ENCODE measurements around the gene ITPKB.

Gene ITPKB

DNA sequence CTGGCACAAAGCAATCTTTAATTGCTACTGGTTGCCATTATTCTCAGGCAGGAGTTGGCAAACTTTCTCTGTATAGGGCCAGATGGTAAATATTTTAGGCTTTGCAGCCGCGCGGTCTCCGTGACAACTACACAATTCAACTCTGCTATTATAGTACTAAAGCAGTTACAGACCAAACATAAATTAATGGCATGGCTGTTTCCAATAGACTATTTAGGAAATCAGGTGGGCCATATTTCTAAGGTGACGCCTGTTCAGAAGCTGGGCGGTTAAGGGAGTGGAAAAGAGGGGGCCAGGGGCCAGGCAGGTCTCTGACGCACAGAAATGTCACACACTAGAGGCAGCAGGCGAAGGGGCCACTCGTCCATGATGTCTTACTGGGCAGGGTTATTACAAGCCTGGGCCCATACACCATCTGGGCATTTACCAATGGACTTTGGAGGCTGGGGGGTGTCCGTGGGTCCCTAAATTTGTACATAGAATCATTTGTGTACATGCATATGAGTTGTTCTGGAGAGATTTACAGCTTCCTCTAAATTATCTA, 110.4 kb downstream of the ITPKB start:
- TF ChIP-seq, protein P1, sequence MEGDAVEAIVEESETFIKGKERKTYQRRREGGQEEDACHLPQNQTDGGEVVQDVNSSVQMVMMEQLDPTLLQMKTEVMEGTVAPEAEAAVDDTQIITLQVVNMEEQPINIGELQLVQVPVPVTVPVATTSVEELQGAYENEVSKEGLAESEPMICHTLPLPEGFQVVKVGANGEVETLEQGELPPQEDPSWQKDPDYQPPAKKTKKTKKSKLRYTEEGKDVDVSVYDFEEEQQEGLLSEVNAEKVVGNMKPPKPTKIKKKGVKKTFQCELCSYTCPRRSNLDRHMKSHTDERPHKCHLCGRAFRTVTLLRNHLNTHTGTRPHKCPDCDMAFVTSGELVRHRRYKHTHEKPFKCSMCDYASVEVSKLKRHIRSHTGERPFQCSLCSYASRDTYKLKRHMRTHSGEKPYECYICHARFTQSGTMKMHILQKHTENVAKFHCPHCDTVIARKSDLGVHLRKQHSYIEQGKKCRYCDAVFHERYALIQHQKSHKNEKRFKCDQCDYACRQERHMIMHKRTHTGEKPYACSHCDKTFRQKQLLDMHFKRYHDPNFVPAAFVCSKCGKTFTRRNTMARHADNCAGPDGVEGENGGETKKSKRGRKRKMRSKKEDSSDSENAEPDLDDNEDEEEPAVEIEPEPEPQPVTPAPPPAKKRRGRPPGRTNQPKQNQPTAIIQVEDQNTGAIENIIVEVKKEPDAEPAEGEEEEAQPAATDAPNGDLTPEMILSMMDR (IDR thresholded peaks at IDR 0.05; ENCODE audit: unreplicated experiment in 3 of 3) = no peak
- Mint-ChIP-seq H3K36me3 (ENCODE audit: low read depth) (no peaks in the 10 kb centered on the region), H3K9me3 (no peaks in the 10 kb centered on the region), H3K4me3 (no peak overlapping the region), H3K27ac (peak overlapping the region; percentile 12 to 73 (median 16)), H3K4me1 (peaks cover 42% of the 10 kb centered on the region), H3K27me3 (ENCODE audit: low read depth) (peaks cover 18% of the 10 kb centered on the region)

DNA sequence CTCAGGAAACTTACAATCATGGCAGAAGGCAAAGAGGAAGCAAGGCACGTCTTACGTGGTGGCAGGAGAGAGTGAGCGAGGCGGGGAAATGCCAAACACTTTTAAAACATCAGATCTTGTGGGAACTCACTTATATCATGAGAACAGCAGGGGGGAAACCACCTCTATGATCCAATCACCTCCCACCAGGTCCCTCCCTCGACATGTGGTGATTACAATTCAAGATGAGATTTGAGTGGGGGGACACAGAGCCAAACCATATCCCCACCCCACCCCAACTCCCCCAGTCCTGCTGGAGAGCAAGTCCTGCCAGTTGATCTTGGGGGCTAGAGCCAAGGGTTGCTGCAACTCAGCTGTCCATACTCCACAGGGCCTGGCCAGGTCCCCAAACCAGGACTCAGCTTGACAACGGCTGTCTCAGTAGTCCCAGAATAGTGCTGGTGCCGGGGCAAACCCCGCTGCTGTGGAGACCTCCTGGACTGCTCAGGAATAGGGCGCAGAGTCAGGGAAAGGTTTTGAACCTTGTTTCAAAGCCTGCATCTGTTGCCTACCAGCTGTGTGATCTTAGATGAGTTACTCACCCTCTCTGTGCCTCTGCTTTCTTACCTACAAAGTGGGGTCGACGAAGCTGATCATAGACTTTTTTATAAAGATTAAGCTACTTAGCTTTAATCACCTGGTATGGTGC, 111.0 kb downstream of the ITPKB start:
- Mint-ChIP-seq H3K27me3 (ENCODE audit: low read depth) (peaks cover 15% of the 10 kb centered on the region), H3K4me1 (peaks cover 42% of the 10 kb centered on the region), H3K27ac (peak overlapping the region in 2 of 3 experiments; percentile 25 to 73), H3K4me3 (no peak overlapping the region), H3K36me3 (ENCODE audit: low read depth) (no peaks in the 10 kb centered on the region), H3K9me3 (no peaks in the 10 kb centered on the region)
- TF ChIP-seq, protein P1 (IDR thresholded peaks at IDR 0.05; ENCODE audit: unreplicated experiment in 3 of 3) = no peak

DNA sequence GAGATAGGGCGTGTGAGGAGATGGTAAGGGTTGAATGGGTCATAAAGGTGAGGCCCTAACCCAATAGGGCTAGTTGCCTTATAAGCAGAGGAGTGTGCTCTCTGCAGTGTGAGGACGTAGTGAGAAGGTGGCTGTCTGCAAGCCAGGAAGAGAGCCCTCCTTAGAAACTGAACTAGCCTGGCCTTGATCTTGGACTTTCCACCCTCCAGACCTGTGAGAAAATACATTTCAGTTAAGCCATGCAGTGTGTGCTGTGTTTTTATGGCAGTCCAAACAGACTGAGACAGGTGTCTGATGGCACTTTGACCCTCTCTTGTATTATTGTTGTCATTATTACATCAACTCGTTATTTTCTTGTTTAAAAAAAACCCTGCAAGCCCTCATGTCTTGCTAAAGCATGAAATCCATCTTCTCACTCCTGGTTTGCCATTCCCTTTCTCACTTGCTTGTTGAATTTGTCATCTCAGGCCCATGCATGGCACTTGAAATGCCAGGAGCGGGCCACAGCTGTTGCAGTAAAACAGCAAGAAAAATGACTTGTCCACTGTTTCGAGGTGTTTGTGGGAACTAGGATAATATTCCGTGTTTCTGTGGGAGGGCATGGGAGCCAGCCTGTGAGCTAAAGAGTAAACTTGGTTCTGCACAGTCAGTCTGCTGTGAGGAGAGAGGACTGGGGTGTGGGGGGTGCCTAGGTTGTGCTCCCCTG, 111.9 kb downstream of the ITPKB start:
- Mint-ChIP-seq H3K4me1 (peaks cover 36% of the 10 kb centered on the region), H3K4me3 (no peak overlapping the region), H3K36me3 (ENCODE audit: low read depth) (no peaks in the 10 kb centered on the region), H3K27me3 (ENCODE audit: low read depth) (peaks cover 15% of the 10 kb centered on the region), H3K27ac (no peak overlapping the region), H3K9me3 (no peaks in the 10 kb centered on the region)
- TF ChIP-seq, protein P1 (IDR thresholded peaks at IDR 0.05; ENCODE audit: unreplicated experiment in 3 of 3) = no peak

DNA sequence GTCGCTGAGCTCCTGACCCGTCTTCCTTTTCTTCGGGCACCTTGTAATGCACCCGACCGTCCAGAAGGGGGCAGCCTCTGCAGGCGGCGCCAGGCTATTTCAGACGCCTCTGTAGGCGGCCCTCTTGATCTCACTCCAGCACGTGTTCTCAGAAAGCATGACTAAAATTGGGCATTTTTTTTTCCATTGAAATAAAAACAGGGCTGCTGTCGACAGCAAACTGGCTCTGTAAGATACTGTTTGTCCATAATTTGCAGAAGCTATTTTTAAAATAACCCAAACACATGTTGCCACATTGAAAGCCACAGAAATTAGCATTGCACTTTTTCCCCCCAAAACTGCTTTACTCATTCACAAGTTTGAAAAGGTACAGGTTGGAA, 112.5 kb downstream of the ITPKB start:
- H3K4me3 Mint-ChIP-seq = no peak overlapping the region

DNA sequence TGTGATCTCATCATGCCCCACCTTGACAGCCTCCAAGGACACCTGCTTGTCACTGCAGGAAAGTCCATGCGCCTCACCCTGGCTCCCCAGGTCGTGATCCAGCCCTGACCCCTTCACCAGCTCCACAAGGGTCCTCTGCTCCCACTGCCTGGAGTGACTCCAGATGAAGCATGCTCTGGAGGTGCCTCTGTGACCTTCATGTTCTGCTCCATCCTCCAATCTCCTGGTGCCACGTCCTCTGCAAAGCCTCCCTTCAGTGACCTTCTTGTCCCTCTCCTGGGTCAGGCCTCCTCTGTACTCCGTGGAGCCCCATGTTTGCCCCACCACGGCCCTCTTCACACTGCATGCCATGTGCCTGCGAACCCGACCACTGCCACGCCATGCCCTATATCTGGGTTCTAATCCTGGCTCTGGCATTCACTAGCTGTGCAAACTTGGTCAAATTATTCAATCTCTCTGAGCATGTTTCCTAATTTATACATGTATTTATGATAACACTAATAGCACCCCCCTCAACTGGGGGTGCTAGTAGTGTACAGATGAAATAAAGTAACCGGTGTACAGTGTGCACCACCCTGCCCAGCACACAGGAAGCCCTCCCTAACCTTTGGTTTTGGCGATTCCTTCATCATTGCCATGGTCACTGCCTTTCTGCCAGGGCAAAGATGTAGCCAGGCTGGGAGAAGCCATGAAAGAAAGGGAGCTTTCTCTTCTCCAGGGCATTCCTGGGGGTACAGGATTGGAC, 113.1 kb downstream of the ITPKB start:
- Mint-ChIP-seq H3K36me3 (ENCODE audit: low read depth) (no peaks in the 10 kb centered on the region), H3K4me1 (peaks cover 24% of the 10 kb centered on the region), H3K4me3 (no peak overlapping the region), H3K9me3 (peaks cover 11% of the 10 kb centered on the region), H3K27ac (no peak overlapping the region), H3K27me3 (ENCODE audit: low read depth) (peaks cover 15% of the 10 kb centered on the region)
- TF ChIP-seq, protein P1 (IDR thresholded peaks at IDR 0.05; ENCODE audit: unreplicated experiment in 3 of 3) = no peak

More for the DNA sequence above, 112.5 kb downstream of the ITPKB start:
- TF ChIP-seq, protein P1 (IDR thresholded peaks at IDR 0.05; ENCODE audit: unreplicated experiment in 3 of 3) = peak; percentile 80 to 91 (median 81)
- Mint-ChIP-seq H3K9me3 (peaks cover 5% of the 10 kb centered on the region), H3K36me3 (ENCODE audit: low read depth) (no peaks in the 10 kb centered on the region), H3K27me3 (ENCODE audit: low read depth) (peaks cover 15% of the 10 kb centered on the region), H3K4me1 (peaks cover 29% of the 10 kb centered on the region), H3K27ac (no peak overlapping the region)
